ENCODE measurements around the gene CTNNA2.
"Not testable (repeated sequence)": the region's sequence is repeated elsewhere in the genome, so short reads cannot be mapped to it uniquely, and the experiment has no call there.

Gene CTNNA2

DNA sequence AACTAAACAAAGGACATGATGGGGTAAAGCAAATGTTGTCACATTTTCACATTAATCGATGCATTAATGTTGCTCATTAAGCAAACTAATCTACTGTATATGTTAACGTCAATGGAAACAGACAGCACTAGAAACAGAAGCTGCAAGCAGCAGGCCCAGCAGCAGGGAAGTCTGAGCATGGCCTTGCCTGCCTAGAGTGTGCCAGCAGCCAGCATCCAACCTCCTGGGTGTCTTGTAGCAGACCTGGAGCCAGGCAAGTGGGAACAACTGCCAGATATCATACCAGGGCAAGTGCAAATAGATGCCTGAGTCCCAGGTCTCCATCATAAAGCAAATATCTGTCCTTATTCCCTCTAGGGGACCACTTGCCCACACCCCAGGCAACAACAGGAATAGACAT, 472.7 kb downstream of the CTNNA2 start:
- no peak for DNase-seq

DNA sequence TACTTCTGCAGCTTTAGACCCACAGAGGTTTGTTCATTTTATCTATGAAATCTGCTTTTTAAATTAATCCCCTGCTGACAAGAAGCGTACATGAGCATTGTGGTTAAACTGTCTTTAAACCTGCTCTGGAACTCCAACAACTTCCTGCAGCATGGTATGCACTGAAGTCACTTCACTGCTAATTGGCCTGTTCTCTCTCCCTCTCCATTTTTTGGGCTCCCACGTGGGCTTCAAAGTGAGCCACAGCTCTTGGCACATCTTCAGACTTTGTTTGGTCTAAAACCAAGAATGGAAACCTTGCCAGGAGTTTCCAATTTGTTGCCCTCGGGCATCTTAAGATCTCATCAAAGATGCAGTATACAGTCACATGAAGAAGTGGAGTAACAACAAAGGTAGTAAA, 480.3 kb downstream of the CTNNA2 start:
- DNase-seq: no peak

DNA sequence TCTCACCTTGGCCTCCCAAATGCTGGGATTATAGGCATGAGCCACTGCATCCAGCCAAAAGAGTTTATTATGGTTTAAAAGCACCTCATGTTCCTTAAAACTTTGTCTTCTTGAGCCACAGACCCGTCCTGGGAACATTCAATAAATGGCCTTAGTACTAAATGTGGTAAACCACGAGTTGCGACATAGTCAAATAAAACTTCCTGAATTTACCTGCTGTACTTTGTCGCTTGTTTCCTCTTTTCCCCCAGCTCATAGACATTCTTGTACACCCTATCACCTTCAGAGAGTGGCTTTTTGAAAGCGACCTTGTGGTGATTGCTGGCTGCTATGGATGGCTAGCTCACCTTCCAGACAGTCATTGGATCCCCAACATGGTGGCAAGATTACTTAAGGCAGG, 481.3 kb downstream of the CTNNA2 start:
- no peak for DNase-seq

DNA sequence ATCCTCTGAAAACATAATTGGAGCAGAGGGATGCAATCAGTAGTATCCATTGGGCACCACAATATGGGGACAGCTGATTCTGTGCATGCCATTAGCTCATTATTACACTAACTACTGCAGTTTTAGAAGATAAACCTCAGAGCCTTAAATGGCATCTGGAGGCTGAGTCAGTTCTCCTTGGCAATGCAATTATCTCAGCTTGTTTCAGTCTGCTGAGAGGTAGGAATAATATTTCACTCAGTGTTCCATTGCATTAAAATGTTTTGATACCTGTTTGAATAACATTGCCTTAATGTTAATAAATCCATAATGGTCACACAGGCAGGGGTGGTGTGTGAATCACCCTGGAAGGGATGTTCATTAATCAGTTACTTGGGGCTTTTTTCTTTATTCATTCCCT, 482.1 kb downstream of the CTNNA2 start:
- DNase-seq: peak; percentile 54

DNA sequence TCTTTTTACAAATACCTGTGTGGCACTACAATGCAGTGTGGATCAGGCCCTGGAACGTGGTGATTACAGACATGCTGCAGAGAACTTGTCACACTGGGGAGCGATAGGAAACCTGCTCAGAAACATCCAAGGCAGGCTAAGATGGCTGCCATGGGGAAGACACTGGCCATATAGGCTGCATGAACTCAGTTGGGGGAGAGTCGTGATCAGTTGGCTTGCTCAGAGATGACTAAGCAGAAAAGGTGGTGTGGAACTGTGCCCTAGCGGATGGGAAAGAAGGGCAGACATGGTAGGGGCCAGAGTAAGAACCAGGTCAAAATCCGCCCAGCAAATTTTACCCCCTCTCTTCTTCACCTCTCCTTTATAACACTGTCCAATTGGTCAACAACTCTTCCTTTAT, 483.9 kb downstream of the CTNNA2 start:
- DNase-seq: no peak

- DNase-seq: no peak
Measured at GRCh38 chr2:80001701-80002101, 488.9 kb downstream of the CTNNA2 start.

DNA sequence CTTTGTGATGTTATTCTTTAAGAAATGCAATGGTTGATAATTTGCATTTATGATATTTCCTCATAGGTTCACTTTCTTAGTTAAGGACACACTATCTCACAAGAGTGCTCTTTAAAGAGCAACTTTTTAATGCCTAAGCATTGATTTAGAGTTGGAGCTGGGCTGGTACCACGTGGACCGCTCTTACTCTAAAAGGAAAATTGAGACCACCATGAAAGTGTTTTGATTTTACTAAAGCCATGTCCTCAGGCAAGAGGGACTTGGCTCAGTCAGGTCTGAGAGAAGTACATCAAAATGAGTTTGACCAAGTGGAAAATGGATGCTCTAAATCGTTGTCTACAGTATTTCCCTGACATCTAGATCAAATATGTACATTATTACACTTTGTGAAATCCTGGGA, 489.3 kb downstream of the CTNNA2 start:
- DNase-seq: no peak

DNA sequence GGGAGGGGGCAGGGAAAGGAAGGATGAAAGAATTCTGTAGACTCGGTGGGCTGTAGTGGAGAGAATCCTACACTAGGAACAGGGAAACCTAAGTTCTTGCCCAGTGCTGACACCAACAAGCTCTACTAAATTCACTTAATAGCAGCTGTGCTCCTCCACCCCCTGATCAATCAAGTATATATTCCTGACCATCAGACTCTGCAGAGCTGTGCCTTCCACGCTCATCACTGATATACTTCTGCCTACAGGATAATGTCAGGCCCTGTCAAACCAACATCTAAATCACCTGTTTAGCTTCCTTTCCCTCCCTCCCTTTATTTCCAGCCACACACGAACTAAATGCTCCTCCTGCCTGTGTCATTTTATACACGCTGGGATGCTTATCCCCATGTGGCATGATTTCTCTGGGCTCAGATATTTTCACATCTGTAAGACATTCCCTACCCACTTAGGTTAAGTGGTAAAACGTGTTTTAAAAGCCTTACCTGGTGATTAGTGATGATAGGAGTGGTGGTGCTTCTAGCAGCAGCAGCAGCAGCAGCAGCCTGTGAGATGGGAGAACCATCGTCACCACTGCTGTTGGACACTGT, 489.8 kb downstream of the CTNNA2 start:
- DNase-seq: no peak

- DNase-seq: peak; percentile 72
Measured at GRCh38 chr2:80007777-80008503, 495.1 kb downstream of the CTNNA2 start.

DNA sequence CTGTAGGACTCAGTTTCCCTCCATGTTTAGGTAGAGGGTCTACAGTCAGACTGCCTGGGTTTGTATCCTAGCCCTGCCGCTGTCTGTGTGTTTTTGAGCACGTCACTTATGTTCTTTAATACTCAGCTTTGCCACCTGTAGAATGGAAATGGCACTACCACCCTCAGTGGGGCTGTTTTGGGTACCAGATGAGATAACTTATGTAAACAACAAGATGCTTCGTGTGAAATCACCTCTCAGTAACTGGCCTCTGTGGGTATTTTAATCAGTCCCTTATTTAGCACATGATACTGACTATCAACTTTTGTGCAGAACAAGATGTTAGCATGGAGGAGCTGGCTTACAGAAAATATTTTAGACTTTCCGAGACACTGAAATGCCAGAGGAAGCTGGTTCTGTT, 495.7 kb downstream of the CTNNA2 start:
- DNase-seq: no peak

- DNase-seq: no peak
Measured at GRCh38 chr2:80009211-80009610, 496.4 kb downstream of the CTNNA2 start.

DNA sequence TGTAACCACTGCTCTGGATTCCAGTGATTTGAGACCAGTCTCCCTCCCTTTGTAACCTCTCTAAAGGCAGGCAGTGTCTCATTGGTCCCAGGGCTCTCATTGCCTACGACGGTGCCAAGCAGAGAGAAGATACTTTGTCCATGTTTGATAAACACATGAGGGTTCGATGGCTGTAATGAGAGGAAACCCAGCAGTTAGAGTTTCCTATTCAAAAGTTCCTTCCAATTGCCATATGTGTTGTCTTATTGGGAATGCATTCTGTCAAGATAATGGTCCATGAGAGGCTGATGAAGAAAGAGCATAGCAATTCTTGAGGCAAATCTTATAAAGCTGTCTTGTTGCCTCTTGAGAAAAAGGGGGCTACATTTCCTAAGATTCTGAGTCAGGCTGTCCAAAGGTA, 499.2 kb downstream of the CTNNA2 start:
- no peak for DNase-seq

DNA sequence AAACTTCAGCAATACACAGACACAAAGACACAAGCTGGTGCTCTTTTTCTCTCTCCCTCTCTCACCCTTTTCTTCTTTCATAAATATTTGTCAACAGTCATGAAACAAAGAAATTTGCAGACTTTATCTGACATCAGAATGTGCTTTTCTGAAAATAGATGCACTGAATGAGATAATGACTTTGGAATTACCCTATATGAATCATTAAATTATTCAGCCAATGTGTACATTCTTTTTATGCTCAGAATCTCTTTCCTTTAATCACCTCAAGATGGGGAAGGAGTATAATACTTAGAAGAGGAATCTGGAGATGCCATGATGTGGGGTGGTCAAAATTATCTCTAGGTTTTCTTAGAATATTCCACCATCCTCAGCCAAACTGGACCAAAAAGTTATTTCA, 501.8 kb downstream of the CTNNA2 start:
- no peak for DNase-seq

- no peak for DNase-seq
Measured at GRCh38 chr2:80016171-80016570, 503.3 kb downstream of the CTNNA2 start.

DNA sequence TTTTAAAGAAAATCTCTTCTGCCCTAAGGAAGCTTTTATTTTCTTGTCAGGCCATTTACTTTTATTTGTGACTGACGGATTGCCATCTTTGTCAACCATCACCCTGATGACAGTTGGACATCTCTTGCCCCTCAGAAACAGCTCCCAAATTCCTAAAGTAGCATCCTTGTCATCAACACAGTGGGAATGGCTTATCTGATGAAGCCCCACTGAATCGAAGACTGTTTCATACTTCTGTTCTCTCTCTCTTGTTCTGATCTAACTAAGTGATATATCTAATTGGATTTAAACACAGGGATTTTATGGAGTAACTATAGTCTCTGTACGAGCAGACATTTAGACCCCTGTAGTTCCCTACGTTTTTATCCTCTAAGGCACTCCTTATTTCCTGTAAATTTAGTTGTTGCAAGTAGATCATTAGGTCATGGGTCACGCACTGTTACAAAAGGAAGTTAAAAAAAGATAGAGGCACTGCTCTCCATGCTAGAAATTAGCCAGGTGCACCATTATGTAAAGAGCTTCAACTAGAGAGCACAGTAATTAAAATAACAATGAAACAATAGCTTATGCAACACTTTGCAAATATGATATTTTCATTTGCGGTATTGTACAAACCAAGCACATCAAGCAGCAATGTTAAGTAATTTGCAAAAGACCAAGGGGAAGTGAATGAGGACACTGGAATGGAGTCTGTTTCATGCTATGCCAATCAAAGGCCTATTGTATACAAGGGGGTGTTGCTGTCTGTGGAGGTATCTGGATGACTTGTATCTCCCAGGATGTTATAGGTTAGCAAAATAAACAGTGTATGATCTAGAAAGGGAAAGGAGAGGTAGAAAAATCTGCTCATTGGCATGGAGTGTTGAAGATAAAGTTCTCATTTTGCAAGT, 507.0 kb downstream of the CTNNA2 start:
- DNase-seq: peak; percentile 90

- DNase-seq: no peak
Measured at GRCh38 chr2:80022018-80022417, 509.2 kb downstream of the CTNNA2 start.

DNA sequence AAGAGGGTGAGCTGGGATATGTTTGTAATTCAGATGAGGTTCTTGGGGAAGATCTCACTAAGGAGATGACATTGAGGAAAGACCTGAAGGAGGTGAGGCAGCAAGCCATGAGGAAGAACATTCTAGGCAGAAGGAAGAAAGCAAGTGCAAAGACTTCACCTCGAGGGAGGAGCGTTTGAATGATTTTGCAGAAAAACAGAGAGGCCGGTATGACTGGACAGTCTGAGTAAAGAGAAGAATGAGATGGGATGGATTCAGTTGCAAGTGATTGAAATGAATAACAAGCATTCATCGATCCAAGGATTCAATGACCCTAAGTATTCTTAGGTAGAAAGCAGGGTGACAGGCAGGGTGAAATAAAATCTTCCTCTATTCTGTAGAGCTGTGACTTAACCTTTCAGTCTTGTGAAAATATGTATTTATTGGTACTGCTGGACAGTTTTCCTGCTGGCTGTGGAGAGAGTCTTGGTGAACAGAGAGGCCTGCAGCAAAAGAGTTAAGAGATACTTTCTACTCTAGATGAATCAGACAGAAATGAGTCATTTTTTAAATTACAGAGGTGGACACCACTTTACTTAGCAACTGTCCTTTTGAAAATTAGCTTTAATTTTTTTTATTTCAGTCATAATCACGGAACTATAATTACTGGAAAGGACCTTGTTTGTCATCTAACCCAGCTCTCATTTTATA, 513.3 kb downstream of the CTNNA2 start:
- no peak for DNase-seq

DNA sequence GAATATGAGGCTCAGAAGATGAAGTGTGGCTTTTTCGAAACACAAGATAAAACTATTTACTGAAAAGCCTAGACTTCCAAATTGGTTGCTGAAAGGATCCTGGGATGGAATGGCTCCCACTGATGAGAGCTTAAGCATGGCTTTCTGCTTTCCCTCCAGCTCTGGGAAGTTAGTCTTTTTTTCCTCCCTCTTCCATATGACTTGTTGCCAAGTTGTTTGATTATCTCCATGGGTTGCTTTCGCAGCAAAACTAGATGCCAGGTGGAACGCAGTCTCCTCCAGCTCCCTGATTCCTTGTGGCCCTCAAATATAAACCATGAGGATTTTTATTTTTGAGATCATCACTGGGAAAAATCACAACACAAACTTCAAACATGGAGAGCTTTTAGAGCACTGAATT, 515.2 kb downstream of the CTNNA2 start:
- no peak for DNase-seq

DNA sequence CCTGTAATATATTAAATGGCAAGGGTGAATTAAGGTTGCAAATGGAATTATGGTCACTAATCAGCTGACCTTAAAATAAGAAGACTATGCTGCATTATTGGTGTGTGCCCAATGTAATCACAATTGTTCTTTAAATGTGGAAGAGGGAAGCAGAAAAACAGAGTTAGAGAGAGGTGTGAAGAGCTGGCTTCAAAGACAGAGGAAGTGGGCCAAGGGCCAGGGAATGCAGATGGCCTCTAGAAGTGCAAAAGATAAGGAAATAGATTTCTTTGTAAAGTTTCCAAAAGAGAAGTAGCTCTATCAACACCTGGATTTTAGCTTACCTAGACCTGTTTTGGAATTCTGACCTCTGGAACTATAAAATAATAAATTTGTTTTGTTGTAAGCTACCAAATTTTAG, 515.7 kb downstream of the CTNNA2 start:
- DNase-seq: no peak

- no peak for DNase-seq
Measured at GRCh38 chr2:80030135-80030534, 517.3 kb downstream of the CTNNA2 start.

GRCh38 chr2:80032684-80033083, 519.8 kb downstream of the CTNNA2 start:
- not testable (repeated sequence) for DNase-seq

DNA sequence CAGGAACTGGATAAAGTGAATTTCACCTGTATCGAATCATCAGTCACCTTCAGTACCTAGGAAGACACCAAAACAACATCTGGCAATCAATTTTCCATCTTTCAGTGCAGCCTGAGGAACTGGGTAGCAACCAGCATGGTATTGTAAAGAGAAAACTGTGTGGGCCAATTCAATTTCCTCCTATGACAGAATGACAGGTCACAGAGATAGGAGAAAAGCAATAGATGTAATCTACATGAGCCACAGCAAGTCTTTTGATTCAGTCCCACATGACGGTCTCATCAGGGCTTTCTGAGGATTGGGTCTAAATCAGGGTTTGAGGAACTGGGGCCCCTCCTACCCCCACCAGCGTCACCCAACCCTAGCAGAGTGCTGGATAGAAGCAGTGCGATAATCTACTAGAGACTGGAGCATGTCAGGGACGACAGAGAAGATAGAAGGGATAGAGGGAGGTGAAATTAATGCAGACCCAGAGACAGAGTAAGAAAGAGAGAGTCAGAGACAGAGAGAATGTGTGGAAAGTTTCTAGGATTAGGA, 523.0 kb downstream of the CTNNA2 start:
- no peak for DNase-seq

GRCh38 chr2:80037310-80037709, 524.5 kb downstream of the CTNNA2 start:
- DNase-seq: no peak
